ENCODE results near the gene SLC25A34.

GRCh38 chr1:15701784-15702183, 34.3 kb upstream of the SLC25A34 start:
- TF ChIP-seq CTCF (conservative IDR thresholded peaks at IDR 0.05; ENCODE audit: low read length) = no peak
- TF ChIP-seq EZH2phosphoT487 (IDR thresholded peaks at IDR 0.05; ENCODE audit: borderline replicate concordance) = no peak
